H9 (cell line): ENCODE data around the gene TMEM121. TPM values are rescaled to one million over a fixed set of nuclear protein-coding genes. Genes with fewer than 3 reads are reported as not detected.
"Not testable (repeated sequence)": the region's sequence is repeated elsewhere in the genome, so short reads cannot be mapped to it uniquely, and the experiment has no call there.

Experiments
- DNase-seq: peaks from one replicate; pipeline ENCODE4 v3.0.0-alpha.2; 2017
- H2AFZ ChIP-seq: one replicate; pipeline ENCODE4 v1.6.1; 2013; ENCODE audit warnings: mild to moderate bottlenecking, low read length, control low read depth, moderate library complexity
- H2AK5ac ChIP-seq: 2 replicates; pipeline ENCODE4 v1.6.1; 2013; ENCODE audit warnings: low read length, control low read depth, mixed read lengths; ENCODE audit not compliant: insufficient read length
- H2BK120ac ChIP-seq: one replicate; pipeline ENCODE4 v1.6.1; 2013; ENCODE audit warnings: low read depth, mild to moderate bottlenecking, low read length, control low read depth, inconsistent platforms; ENCODE audit not compliant: poor library complexity, severe bottlenecking
- H2BK12ac ChIP-seq: 2 replicates; pipeline ENCODE4 v1.6.1; 2013; ENCODE audit warnings: low read length, control low read depth, mixed read lengths, low read depth; ENCODE audit not compliant: insufficient read length
- H2BK15ac ChIP-seq: 2 replicates; pipeline ENCODE4 v1.6.1; 2013; ENCODE audit warnings: low read depth, low read length, control low read depth
- H2BK20ac ChIP-seq: one replicate; pipeline ENCODE4 v1.6.1; 2013; ENCODE audit warnings: low read depth, mild to moderate bottlenecking, low read length, control low read depth, inconsistent platforms; ENCODE audit not compliant: poor library complexity, severe bottlenecking
- H2BK5ac ChIP-seq: 2 replicates; pipeline ENCODE4 v1.6.1; 2013; ENCODE audit warnings: low read length, control low read depth, mixed read lengths; ENCODE audit not compliant: insufficient read length
- H3K14ac ChIP-seq: 2 replicates; pipeline ENCODE4 v1.6.1; 2013; ENCODE audit warnings: low read length, control low read depth; ENCODE audit not compliant: insufficient read depth
- H3K18ac ChIP-seq: 2 replicates; pipeline ENCODE4 v1.6.1; 2013; ENCODE audit warnings: low read depth, mild to moderate bottlenecking, mixed read lengths, low read length, control low read depth; ENCODE audit not compliant: insufficient read length
- H3K23ac ChIP-seq: 2 replicates; pipeline ENCODE4 v1.6.1; 2013; ENCODE audit warnings: low read length, control low read depth, mixed read lengths, low read depth; ENCODE audit not compliant: insufficient read length
- H3K23me2 ChIP-seq: 2 replicates; pipeline ENCODE4 v1.6.1; 2013; ENCODE audit warnings: low read depth, mild to moderate bottlenecking, mixed read lengths, low read length, control low read depth; ENCODE audit not compliant: insufficient read length, poor library complexity, severe bottlenecking
- H3K27ac ChIP-seq: 2 replicates; pipeline ENCODE4 v1.5.1; 2013; ENCODE audit warnings: low read length, control low read depth, mixed read lengths, low read depth; ENCODE audit not compliant: insufficient read length
- H3K27me3 ChIP-seq: 2 replicates; pipeline ENCODE4 v1.6.1; 2013; ENCODE audit warnings: low read length, control low read depth, inconsistent platforms; ENCODE audit not compliant: insufficient read depth
- H3K4ac ChIP-seq: 2 replicates; pipeline ENCODE4 v1.6.1; 2013; ENCODE audit warnings: low read depth, mild to moderate bottlenecking, control low read depth, inconsistent platforms, low read length, moderate library complexity
- H3K4me1 ChIP-seq: 2 replicates; pipeline ENCODE4 v1.6.1; 2013; ENCODE audit warnings: low read length, control low read depth, inconsistent platforms; ENCODE audit not compliant: insufficient read depth
- H3K4me2 ChIP-seq: 2 replicates; pipeline ENCODE4 v1.6.1; 2013; ENCODE audit warnings: low read length, control low read depth, mixed read lengths; ENCODE audit not compliant: insufficient read length, insufficient read depth
- H3K56ac ChIP-seq: 2 replicates; pipeline ENCODE4 v1.6.1; 2013; ENCODE audit warnings: low read depth, mild to moderate bottlenecking, mixed read lengths, low read length, control low read depth; ENCODE audit not compliant: insufficient read length
- H3K79me1 ChIP-seq: 2 replicates; pipeline ENCODE4 v1.6.1; 2013; ENCODE audit warnings: low read depth, mild to moderate bottlenecking, moderate library complexity, low read length, control low read depth, inconsistent platforms; ENCODE audit not compliant: insufficient read depth, poor library complexity, severe bottlenecking
- H3K79me2 ChIP-seq: 2 replicates; pipeline ENCODE4 v1.6.1; 2013; ENCODE audit warnings: low read length, control low read depth, inconsistent platforms; ENCODE audit not compliant: insufficient read depth
- H3K9ac ChIP-seq: 2 replicates; pipeline ENCODE4 v1.6.1; 2013; ENCODE audit warnings: low read length, control low read depth, mixed read lengths; ENCODE audit not compliant: insufficient read length; ENCODE audit errors: extremely low read depth
- H3K9me3 ChIP-seq: one replicate; pipeline ENCODE4 v1.6.1; 2013; ENCODE audit warnings: low read depth, low read length, inconsistent platforms; ENCODE audit not compliant: control insufficient read depth
- H3T11ph ChIP-seq: one replicate; pipeline ENCODE4 v1.6.1; 2013; ENCODE audit warnings: mild to moderate bottlenecking, low read length, control low read depth, inconsistent platforms
- H4K20me1 ChIP-seq: one replicate; pipeline ENCODE4 v1.6.1; 2013; ENCODE audit not compliant: control insufficient read depth, insufficient read length, insufficient read depth
- H4K5ac ChIP-seq: 2 replicates; pipeline ENCODE4 v1.6.1; 2013; ENCODE audit warnings: low read depth, mild to moderate bottlenecking, mixed read lengths, low read length, control low read depth; ENCODE audit not compliant: insufficient read length
- H4K8ac ChIP-seq: replicated peaks from 2 replicates; pipeline ENCODE4 v1.6.1; 2013; ENCODE audit warnings: low read length, control low read depth, mixed read lengths, low read depth; ENCODE audit not compliant: insufficient read length
- H4K91ac ChIP-seq: 2 replicates; pipeline ENCODE4 v1.6.1; 2013; ENCODE audit warnings: low read depth, mild to moderate bottlenecking, moderate library complexity, mixed read lengths, low read length, control low read depth; ENCODE audit not compliant: insufficient read length
- H3K27ac Mint-ChIP-seq, 3 experiments: 2 replicates in 2 of 3; 3 replicates in 1 of 3; pipeline ENCODE4 v1.8.0; 2020 to 2021; ENCODE audit warnings: mixed read lengths in 3 of 3, mild to moderate bottlenecking in 1 of 3, moderate library complexity in 1 of 3
- H3K27me3 Mint-ChIP-seq: 2 replicates; pipeline ENCODE4 v1.8.0; 2021; ENCODE audit warnings: low read depth, mild to moderate bottlenecking, moderate library complexity, mixed read lengths
- H3K36me3 Mint-ChIP-seq, 3 experiments: 2 replicates in 2 of 3; 3 replicates in 1 of 3; pipeline ENCODE4 v1.8.0; 2020 to 2021; ENCODE audit warnings: low read depth in 3 of 3, mixed read lengths in 3 of 3; ENCODE audit not compliant: insufficient read depth in 1 of 3
- H3K4me1 Mint-ChIP-seq, 2 experiments: 2 replicates each; pipeline ENCODE4 v1.8.0; 2020; ENCODE audit warnings: mixed read lengths in 2 of 2
- H3K4me3 Mint-ChIP-seq, 2 experiments: 2 replicates in 1 of 2; 3 replicates in 1 of 2; pipeline ENCODE4 v1.8.0; 2020 to 2021; ENCODE audit warnings: mild to moderate bottlenecking in 2 of 2, mixed read lengths in 2 of 2, moderate library complexity in 1 of 2
- H3K9me3 Mint-ChIP-seq, 2 experiments: 2 replicates in 1 of 2; 3 replicates in 1 of 2; pipeline ENCODE4 v1.8.0; 2020; ENCODE audit warnings: mild to moderate bottlenecking in 2 of 2, mixed read lengths in 2 of 2, moderate library complexity in 1 of 2
- CTCF ChIP-seq: fragments of 200-600 bp; sonication (generic); conservative IDR thresholded peaks from 3 replicates; pipeline ENCODE4 v1.8.0; 2021; ENCODE audit warnings: antibody characterized with exemption, mild to moderate bottlenecking
- WGBS: extraction: QIAGEN DNeasy Blood & Tissue Kit; methylation state at CpG from one replicate; pipeline ENCODE4 v1.1.7; 2013; ENCODE audit warnings: missing lambda C conversion rate, low lambda C conversion rate, mixed read lengths; ENCODE audit not compliant: insufficient read length; ENCODE audit errors: extremely low coverage; 5-methylcytosine and 5-hydroxymethylcytosine counted together
- total RNA-seq: library from RNA; stranded (reverse); gene quantifications from 2 replicates; pipeline ENCODE4 v1.2.1, GENCODE V29; 2021

The TMEM121 gene
- total RNA-seq, 1 experiment from 2014 or later = 2.6 TPM

GRCh38 chr14:105563347-105563737, 37.0 kb downstream of the TMEM121 start:
- Mint-ChIP-seq H3K27me3 (peaks cover 2% of the 10 kb centered on the region), H3K4me3 (no peak overlapping the region), H3K36me3 (peaks cover 14 to 22% (median 15%) of the 10 kb centered on the region in 3 experiments), H3K4me1 (no peaks in the 10 kb centered on the region), H3K27ac (no peak overlapping the region), H3K9me3 (peaks cover 43 to 50% of the 10 kb centered on the region in 2 experiments)
- H2BK5ac ChIP-seq = no peak overlapping the region
- H3K9me3 ChIP-seq = peaks cover 43% of the 10 kb centered on the region
- no peak overlapping the region for H3K27ac ChIP-seq
- H2BK20ac ChIP-seq = no peak overlapping the region
- no peak overlapping the region for H4K91ac ChIP-seq
- H4K8ac ChIP-seq = no peak overlapping the region
- H3K4me2 ChIP-seq = no peak overlapping the region
- H4K5ac ChIP-seq = no peak overlapping the region
- no peak overlapping the region for H2BK12ac ChIP-seq
- H3K79me2 ChIP-seq = no peaks in the 10 kb centered on the region
- TF ChIP-seq CTCF = no peak
- H3K4ac ChIP-seq = no peak overlapping the region
- no peak overlapping the region for H3K23ac ChIP-seq
- no peak overlapping the region for H2AFZ ChIP-seq
- H3K9ac ChIP-seq = no peak overlapping the region
- no peak overlapping the region for H2BK120ac ChIP-seq
- H3K23me2 ChIP-seq = peaks cover 3% of the 10 kb centered on the region
- DNase-seq = no peak
- no peak overlapping the region for H3K14ac ChIP-seq
- H3T11ph ChIP-seq = no peak overlapping the region
- no peaks in the 10 kb centered on the region for H3K27me3 ChIP-seq
- no peaks in the 10 kb centered on the region for H3K4me1 ChIP-seq
- H3K18ac ChIP-seq = no peak overlapping the region
- H3K79me1 ChIP-seq = no peaks in the 10 kb centered on the region
- no peak overlapping the region for H2BK15ac ChIP-seq
- no peak overlapping the region for H2AK5ac ChIP-seq
- no peak overlapping the region for H3K56ac ChIP-seq
- H4K20me1 ChIP-seq = no peaks in the 10 kb centered on the region

GRCh38 chr14:105564536-105564935, 38.2 kb downstream of the TMEM121 start:
- peaks cover 52% of the 10 kb centered on the region for H3K9me3 ChIP-seq
- not testable (repeated sequence) for H3T11ph ChIP-seq, H3K27me3 Mint-ChIP-seq, H4K20me1 ChIP-seq, H2BK20ac ChIP-seq, H3K4me2 ChIP-seq, H3K4me1 Mint-ChIP-seq, H2AK5ac ChIP-seq, H3K4me1 ChIP-seq, H2BK12ac ChIP-seq, H3K23ac ChIP-seq, H3K4ac ChIP-seq, H2BK5ac ChIP-seq, H3K4me3 Mint-ChIP-seq, H4K8ac ChIP-seq, H3K27ac ChIP-seq, H4K91ac ChIP-seq, H3K56ac ChIP-seq, H3K23me2 ChIP-seq, H3K18ac ChIP-seq, H4K5ac ChIP-seq, H3K14ac ChIP-seq, H2BK120ac ChIP-seq, H2BK15ac ChIP-seq, H3K9ac ChIP-seq, DNase-seq, H3K27ac Mint-ChIP-seq, H3K79me2 ChIP-seq, H3K79me1 ChIP-seq, H2AFZ ChIP-seq, H3K27me3 ChIP-seq
- H3K9me3 Mint-ChIP-seq = peaks cover 51 to 58% of the 10 kb centered on the region in 2 experiments
- WGBS = no CpG with 5 or more reads among the region's 16 CpGs
- peaks cover 19 to 28% (median 20%) of the 10 kb centered on the region in 3 experiments for H3K36me3 Mint-ChIP-seq
